OCI-M2 (cell line): ENCODE measurements around the gene PRICKLE2.

ENCODE experiments used
- DNase-seq: peaks from one replicate; lab custom pipeline; 2025; ENCODE audit not compliant: unreplicated experiment; lab: John Stamatoyannopoulos, UW

PRICKLE2 gene

DNA sequence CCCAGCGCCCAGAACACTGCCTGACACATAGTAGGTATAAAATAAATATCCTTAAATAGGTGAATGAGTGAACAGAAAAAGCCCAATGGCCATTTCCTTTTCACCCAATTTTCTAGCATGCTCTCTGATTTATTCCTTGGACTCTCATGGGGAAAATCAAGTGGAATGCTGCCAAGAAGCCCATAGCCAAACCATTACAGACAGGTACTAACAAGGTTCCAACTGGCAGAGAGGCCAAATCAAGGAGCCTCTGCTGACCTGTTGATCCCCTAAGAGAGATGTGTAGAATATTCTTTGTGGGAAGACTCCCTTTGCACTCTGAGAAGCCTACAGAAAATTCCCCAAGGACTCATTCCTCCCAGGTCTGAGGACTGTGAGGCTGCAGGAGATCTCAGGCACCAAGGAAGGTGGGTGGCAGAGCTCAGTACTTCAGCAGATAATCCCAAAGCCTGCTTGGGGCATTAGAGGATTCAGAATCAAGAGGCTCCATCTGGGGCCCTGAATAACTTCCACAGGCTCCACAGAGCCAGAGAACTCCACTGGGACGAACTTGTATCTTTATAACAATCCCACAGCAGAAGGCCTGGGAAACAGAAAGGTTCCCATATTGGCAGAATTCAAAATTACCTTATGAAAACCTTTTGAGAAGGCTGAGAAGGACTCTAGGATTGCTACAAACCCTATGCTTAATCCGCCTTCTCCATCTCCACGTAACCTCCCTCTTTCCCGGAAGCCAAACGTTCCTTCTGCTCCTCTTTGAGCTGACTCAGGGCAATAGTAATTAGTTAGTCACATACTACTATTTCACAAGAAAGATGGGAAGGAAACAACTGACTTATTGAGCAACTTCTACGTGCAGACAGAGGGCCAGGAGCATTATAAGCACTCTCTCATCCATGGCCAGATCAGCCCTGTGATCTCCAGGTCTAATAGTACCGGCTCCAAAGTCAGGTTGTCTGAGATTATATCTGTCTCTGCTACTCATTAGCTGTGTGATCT, 34.5 kb downstream of the PRICKLE2 start:
- no peak for DNase-seq

DNA sequence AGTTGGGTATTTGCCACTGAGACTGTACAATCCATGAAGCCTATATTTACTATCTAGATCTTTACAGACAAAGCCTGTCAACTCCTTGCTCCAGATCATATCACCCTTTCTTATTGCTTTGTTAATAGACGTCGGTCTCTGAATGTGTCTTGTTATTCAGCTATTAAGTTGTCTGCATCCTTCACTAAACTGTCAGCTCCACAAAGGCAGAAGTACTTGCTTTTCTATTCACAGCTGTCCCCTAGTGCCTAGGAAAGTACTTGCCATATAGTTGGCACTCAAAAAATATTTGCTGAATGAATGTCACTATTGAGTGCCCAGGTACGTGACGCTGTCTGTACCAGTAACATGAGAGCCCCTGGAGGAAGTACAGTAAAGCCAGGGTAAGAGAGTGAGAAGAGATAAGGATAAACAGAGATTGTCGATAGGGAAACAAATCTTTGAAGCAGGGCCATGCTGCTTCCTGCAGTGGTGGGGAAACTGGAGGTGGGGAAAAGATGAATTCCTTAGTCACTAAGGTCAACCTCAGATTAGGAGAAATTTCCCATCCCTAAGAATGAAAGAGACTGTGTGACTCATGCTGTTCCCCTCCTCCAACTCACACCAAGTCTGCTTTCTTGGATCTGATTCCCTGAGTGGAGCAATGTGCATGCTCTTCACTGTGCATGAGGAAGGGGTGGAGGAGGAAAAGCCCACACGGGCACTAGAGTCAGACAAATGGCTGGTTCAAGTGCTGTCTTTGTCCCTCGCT, 36.3 kb downstream of the PRICKLE2 start:
- DNase-seq, result no peak

DNA sequence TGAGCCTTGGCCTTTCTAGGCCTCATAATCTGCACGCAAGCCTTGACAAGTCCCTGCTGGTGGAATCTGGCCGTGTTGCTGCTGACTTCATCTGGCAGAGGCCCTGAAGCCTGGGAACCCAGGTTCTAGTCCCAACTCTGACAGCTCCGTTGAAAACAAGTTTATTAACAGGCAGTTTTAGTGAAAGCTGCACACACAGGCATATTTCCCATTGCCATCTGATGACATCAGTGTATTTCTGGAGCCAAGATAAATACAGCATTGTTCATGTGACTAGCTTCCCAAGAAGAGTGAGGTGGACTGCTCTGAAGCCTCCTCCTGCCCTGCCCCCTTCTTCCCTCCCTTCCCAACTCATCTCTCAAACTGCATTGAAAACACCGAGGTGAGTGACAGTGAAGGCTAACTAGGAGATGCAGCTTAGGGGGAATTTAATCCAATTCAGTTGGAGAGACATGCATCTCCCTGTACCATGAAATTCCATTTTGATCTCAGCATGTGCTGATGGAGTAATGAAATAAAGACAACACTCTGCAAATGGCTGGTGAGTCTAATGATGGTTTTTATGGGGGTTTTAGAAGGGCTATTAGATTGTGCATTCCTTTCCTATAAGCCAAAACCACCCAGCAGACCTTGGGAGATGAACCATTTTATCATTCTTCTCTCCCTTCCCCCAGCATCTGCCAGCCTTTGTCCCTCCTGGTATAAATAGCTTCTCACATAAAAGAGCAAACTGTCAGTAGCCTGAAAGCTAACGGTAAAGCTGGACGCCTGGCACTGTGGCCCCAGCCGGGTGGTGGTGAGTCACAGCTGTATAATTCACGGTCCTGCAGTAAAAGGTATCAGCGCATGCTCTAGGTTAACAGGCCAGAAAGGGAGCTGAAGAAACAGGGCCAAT, 38.0 kb downstream of the PRICKLE2 start:
- no peak for DNase-seq

DNA sequence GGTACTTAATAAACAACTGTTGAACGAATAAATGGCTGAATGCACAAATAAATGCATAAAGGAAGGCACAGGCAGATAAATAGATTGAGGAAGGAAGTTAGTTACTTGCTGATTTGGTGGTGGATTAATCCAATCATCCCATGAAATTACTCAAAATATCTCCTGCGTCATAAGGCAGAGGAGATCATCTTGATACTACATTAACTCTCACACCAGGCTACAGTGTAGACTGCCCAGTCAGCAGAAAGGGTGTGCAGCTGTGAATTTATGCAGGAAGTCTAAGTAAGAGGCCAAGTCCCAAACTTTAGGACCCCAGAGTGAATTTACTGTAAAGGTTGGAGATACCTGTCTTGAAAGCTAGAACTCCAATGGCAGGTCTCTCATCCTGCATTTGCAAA, 38.6 kb downstream of the PRICKLE2 start:
- no peak for DNase-seq

DNA sequence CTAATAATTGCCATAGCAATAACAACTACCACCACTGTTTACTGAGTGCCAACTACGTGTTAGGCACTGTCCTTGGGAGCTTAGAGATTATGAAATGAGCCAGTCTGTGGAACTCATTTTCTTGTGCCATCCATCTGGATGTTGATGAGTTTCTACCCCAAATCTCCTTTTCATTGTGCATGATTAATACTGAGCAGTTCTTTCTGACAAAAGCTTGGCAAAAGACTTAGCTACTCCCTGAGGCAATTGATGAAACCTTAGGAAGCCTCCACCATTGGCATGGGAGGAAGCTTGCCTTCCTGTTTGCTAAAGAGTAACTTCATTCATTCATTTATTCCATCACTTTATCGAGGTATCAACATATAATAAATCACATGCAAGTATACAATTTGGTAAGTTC, 39.8 kb downstream of the PRICKLE2 start:
- no peak for DNase-seq

DNA sequence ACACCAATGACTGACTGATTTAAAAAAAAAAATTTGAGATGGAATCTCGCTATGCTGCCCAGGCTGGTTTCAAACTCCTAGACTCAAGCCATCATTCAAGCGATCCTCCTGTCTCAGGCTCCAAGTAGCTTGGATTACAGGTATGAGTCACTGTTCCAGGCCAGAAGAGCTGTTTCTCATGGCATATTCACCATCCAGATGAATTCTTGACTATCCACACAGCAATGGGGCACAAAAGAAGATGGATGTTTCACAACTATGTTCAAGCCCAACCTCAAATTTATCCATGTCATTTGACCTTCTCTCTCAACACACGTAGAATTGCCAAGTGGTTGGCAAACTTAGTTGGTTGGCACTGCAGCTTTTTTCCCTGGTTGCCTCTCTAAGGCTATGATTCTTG, 40.6 kb downstream of the PRICKLE2 start:
- DNase-seq, result no peak

DNA sequence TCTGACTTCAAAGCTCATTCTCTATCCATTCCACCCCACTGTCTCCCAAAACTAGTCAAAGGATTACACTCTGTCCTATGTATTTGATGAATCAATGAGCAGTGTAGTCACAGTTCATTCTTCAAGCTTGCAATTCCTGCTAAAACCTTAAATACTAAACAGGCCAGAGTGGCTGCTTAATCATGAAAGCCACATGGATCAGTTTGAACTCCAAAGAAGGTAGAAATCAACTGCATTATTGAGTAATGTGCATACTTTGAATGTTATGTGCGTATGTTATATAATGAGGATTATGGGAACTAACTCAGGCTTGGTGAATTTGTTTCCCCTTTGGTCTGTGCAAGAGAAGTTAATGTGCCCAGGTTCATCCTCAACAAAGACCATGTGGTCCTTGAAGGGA, 45.4 kb downstream of the PRICKLE2 start:
- no peak for DNase-seq

DNA sequence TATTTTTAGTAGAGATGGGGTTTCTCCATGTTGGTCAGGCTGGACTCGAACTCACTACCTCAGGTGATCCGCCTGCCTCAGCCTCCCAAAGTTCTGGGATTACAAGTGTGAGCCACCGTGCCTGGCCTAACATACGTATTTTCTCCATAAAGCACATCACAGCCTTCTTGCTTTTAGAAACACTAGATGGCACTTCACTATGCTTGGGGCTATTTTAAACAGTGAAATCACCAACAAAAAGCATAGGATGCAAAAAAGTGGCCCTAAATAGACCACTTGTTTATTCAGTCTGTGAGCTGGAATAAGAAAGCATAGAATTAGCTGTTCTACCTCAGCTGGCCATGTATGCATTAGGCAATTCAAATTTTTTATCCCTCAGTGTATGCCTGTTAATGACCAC, 46.0 kb downstream of the PRICKLE2 start:
- DNase-seq, result no peak

DNA sequence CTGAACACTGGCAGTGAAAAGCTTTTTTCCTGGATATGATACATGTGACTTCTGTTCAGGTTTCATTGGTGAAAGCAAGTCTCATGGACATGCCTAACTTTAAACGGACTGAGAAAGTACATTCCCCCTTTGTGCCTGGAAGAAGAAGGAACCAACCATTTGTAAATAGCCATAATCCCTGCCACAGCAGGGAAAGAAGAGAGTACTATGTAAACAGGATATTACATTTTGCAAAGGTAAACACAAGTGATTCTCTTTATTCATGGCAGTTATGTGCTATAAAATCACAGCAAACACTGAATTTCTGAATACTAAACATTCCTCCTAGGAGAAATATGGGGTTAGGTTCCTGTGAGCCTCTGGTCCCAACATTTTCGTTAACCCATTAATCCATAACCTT, 46.8 kb downstream of the PRICKLE2 start:
- no peak for DNase-seq

DNA sequence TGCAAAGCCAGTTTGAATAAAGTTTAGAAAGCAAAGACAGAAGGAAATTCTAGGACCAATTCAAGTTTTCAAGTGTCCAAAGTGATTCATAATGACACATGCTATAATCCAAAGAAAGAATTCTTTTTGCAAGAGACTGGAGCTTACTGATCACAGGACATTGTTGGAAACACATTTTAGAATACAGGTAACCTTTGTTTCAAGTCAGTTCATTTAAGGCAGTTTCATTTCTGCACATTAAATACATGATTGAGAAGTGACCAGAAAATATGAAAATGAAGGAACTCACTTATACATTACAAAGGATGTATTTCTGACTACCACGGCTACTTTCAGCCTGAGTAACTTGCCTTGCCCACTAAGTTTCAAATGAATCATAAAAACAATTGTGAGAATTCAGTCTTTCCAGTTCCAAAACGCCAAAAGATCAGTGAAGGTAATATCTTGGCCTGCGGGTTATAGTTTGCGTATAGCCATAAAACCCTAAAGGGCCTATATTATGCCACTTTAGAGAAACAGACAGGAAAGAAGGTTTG, 48.7 kb downstream of the PRICKLE2 start:
- DNase-seq, result no peak

DNA sequence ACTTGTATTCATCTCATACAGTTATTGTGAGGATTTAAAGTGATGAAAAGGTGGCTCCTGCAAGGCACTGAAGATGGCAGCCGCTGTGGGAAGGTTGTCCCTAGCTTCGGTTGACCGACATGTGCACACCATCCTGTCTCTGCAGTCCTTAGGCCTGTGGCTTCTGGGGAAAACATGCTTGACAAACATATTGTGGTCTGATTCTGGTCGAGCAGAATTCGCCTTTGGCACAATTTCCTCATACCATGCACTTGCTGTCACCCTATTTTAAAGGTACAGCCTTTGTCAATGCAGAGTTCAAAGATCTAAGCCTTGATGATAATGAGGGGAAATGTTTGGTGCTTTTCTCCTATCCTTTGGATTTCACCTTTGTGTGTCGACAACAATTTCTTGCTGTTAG, 50.9 kb downstream of the PRICKLE2 start:
- no peak for DNase-seq

DNA sequence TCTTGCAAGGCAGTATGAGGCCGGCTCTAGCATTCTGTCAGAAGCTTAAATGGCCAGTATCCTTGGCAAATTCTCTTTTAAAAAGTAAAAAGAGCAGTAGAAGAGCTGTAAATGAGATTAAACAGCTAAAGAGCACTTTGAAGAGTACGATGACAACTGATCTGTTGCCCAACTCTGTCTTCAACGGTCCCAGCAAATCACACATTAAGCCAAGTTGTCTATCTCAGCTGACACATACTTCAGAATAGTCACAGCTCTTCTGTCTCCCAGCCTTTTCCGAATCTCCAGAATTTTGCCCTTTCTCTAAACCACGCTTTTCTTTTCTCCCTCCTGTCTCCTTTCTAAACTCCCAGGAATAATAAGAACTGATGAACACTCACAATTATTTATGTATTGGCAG, 51.7 kb downstream of the PRICKLE2 start:
- DNase-seq, result no peak

DNA sequence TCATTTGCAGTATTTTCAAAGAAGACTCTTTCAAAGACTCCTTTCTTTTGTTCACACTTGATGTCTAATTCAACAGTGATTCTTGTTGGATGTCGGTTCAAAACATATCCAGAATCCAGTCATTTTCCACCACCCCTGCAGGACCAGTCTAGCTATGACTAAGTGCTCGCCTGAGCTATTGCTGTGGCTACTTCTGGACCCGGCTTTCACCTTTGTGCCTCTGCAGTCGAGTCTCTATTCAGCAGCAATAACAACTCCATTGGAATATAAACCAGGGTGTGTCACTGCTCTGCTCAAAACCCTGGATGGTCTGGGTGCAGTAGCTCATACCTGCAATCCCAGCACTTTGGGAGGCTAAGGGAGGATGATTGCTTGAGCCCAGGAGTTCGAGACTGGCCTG, 55.0 kb downstream of the PRICKLE2 start:
- DNase-seq, result no peak

DNA sequence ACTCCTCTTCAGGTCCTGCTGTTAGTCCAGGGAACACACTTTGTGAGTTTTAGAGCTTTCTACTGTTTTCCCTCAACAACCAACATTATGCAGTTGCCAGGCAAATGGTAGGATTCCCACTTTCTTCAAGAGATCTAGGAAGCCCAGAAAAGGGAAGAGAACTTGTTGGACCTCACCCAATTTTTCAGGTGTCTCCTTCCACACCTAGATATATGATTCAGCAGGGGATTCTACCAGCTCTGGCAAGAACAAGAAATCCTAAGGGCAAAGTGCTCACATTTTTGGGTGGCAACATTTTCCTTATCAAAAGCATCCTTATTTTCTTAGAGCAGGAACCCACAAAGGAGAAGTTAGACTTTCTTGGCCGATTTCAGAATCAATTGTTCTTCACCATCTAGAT, 57.4 kb downstream of the PRICKLE2 start:
- no peak for DNase-seq

DNA sequence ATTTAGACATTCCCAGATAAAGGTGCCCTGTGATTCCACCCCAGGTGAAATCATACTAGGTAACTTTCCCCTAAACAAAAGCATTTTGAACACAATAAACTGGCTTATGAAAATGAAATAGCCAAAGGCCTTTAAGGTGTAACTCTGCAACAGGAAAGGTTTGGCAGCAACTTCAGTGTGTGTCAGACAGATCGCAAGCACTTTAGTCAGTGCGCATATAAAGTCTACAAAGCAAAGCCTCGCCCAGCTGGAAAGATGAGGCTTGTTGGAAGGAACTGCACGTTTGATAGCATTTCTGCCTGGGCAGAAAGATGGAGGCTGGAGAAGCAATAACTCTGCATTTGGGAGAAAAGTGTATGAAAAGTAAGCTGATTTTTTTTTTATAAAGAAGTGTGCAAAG, 57.9 kb downstream of the PRICKLE2 start:
- no peak for DNase-seq

DNA sequence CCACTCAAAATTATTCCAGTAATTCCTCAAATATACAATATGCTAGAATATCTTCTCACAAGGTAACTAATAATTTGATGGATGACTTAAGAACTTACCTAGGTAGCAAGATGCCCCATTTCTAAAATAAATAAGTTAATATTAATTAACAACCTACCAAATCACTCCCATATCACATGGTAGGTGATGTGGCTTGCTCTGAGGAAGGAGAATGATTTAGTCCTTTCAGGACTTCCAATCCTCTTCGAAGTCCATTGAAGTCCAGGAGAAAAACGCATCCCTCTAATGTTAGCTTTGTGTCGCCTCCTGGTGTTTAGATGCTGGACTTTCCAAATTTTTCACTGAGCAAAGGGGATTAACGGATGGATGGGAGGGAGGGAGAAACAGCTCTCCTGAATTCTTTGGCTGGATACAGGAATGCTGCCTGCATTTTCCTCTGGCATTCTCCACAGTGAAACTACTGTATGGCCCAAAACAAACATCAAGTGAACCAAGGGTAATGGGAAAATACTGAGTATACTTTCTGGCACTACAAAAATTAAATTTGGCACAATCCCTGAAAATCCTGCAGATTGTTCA, 58.6 kb downstream of the PRICKLE2 start:
- no peak for DNase-seq

DNA sequence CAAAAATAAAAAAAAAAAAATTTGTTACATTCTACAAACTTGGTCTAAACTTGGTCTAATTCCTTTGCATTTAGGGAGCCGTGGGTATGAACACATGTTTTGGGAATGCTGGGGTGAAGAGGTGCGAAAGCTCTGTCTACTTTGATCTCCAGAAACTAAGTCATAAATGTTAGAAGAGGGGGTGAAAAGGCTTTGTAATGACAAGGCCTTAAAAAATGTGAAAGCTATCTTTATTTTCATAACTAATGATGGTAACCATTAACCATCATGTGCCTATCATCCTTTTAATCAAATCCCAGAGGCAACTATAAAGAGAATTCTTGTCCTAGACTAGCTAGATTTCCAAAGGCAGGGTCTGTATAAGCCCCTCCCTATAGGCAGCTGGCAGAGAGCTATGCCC, 60.9 kb downstream of the PRICKLE2 start:
- no peak for DNase-seq

DNA sequence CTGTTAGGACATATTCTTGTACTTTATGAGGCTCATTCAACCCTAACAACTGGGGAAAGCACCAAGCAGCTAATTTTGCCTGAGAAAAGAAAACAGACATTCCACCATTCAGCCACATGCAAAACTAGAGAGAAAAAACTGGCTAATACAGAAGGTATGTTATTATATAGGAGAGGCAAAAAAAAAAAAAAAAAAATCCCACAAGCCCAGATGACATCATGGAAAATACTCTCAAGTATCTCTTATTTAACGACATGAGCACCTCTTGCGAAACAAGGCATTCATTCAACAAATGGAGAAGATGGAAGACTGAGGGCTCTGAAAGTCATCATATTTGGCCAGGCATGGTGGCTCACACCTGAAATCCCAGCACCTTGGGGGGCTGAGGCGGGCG, 61.5 kb downstream of the PRICKLE2 start:
- DNase-seq, result no peak

DNA sequence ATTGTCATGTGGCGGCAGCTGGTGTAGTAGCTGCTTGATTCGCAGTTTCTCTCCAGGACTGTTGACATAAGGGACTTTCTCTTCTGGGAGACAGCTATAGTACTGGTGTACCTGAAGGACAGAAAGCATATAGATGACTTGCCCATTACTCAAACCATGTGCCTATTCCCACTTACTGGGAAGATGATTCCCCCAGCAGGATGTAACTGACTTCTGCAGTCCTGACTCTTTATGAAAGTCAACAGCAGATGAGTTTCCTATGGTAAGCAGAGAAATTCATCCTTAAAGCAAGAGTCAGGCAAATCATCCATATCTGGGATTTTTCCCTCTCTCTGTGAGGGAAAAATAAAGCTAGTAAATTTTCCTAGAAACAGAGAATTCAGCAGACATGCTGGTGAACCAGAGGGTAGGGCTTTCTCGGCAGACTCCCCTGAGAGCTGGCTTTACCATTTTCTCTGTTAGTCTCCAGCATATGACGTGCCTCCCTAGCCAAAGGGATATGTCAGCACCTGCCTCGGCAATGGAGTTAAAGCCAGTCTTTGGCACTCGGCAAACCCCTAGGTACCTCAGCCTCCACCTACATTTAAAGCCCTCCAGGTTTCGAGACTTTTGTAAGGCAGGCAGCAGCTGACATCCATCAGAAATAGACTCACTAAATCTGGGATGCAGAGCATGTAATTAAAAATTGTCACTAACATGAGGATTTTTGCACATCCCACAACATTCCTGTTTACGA, 62.1 kb downstream of the PRICKLE2 start:
- DNase-seq, result no peak

DNA sequence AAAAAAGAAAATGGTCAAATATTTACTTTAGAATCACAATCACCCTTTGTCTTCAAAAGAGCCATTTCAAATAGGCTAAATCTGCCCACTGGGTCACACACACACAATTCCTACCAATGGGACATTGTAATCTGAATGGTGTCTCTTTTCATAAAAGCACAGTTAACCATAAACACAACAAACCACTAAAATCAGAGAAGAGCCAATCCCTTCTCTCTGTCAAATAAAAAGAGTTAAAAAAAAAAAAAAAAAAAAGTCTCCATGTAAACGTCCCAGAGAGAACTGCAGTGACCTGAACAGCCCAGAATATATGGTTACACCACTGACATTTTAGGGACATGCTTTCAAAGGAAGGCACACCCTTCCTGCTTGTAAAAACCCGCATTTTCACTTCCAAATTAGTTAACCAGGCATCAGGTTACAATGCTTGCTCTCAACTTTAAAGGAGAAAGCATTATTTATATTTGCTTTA, 63.7 kb downstream of the PRICKLE2 start:
- no peak for DNase-seq
